GM19324 (cell line): ENCODE results near the gene SMIM35.
"Not testable (repeated sequence)": the region's sequence is repeated elsewhere in the genome, so short reads cannot be mapped to it uniquely, and the experiment has no call there.

ENCODE experiments used
- ATAC-seq: cut with Tn5 transposase; IDR thresholded peaks from one replicate; pipeline ENCODE4 v1.9.1; 2021; ENCODE audit warnings: mild to moderate bottlenecking, moderate library complexity; ENCODE audit not compliant: unreplicated experiment, low FRiP score

Gene SMIM35

DNA sequence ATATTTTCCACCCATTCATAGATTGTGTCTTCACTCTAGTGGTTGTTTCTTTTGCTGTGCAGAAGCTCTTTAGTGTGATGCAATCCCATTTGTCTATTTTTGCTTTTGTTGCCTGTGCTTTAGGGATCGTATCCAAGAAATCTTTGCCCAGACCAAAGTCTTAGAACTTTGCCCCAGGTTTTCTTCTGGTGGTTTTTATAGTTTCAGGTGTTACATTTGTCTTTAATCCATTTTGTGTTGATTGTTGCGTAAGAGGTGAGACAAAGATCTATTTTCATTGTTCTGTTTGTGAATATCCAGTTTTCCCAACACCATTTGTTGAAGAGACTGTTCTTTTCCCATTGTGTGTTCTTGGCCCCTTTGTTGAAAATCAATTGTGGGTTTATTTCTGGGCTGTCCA is 94.1 kb downstream of the SMIM35 start:
- no peak for ATAC-seq

DNA sequence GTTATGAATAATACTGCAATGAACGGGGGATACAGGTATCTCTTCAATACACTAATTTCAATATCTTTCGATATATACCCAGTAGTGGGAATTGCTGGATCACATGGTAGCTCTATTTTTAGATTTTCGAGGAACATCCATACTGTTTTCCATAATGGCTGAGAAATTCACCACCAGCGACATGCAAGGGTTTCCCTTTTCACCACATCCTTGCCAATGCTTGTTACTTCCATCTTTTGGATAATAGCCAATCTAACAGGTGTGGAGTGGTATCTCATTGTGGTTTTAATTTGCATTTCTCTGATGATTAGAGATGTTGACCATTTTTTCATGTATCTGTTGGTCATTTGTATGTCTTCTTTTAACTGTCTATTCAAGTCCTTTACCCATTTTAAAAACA is 94.6 kb downstream of the SMIM35 start:
- no peak for ATAC-seq

DNA sequence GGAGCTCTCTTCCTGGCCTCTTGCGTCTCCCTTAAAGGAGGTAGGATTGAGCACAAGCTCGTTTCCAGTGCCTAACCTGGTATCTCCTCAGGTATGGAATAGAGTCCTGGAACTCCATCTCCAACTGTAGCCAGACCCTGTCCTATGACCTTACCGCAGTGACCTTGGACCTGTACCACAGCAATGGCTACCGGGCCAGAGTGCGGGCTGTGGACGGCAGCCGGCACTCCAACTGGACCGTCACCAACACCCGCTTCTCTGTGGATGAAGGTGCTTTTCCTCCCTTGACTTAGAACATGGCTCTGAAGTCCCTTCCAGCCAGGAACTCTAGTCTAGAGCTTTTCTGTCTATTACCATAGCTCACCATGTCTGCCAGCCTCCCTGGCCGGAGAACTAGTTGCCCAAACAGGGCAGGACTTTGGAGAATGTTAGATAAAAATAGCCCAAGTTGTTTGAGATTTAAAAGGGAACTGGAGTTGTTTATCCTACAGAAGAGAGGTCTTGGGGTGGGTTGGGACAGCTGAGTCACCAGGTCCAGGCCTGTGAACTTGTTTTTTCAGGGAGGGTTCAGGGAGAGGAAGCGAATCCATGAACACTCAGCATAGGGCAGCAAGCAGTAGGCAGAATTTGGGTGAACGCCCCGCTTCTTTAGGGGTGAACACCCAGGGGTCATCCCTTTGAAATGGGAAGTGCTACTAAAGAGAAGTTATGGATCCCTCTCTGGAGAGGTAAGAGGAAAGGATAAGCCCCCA is 97.2 kb downstream of the SMIM35 start:
- ATAC-seq = no peak

DNA sequence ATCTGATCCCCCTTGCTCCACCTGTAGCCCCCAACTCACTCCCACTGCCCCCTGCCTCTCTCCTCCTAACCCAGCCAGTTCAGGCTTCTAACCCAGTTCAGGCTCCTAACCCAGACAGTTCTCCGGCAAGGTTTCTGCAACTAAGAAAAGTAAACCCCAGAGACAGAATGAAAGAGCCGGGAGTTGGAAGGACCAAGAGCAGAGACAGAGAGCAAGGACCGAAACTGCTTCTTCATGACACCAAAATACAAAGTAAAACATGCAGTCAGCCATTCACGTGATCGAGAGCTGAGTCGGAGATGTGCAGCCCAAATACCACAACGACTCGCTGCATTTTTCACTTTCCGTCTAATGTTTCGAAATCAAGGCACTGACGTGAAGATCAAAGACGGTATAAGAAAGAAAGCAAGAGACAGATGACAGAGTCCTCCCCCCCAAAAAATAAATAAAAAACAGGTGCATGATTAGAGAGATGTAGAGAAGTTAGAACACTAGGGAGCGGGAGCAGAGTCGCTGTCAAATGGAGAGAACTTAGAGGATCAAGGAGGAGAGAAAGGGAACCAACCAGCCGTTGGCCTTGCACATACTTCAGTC is 99.7 kb downstream of the SMIM35 start:
- peak; percentile 41 for ATAC-seq

DNA sequence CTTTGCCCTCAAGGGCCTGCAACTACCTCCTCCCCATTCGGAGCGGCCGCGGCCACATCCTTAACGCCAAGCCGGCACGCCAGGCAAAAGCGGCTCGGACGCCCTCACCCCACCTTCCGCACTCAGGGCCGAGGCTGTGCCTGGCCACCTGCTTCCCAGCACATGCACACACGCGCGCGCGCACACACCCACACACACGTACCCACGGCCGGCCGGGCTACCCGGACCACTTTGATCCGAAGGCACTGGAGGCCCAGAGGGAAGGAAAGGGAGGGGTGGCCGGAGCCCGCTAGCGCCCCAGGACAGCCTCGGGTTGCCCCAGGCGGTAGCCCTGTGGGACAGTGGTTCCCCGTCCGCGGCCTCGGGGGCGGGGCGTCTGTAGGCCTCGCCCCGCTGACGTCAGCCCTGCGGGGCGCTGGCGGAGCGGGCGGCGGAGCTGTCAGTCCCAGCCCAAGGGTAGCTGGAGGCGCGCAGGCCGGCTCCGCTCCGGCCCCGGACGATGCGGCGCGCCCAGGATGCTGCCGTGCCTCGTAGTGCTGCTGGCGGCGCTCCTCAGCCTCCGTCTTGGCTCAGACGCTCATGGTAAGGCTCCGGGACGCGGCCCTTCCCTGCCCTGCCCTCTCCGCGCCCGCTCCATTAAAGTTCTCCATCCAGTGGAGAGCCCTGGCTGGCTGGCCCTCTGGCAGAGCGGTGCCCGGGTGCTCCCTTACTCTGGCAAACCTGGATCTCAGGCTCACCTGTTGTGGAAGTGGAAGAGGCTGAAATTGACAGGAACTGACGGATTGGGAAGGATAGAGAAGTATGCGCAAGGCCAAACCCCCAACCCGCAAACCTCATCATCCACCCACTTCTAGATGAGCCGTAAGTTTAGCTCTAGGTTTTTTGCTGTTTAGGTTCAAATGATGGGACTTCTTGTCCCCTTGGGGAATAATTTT is 100.5 kb downstream of the SMIM35 start, which contains the start of gene IL10RA:
IL10RA (plus strand) TSS at position 442 of the 935 bp plus-strand sequence; CDS start at position 516, 74 bp downstream.
- peak; percentile 92 for ATAC-seq

DNA sequence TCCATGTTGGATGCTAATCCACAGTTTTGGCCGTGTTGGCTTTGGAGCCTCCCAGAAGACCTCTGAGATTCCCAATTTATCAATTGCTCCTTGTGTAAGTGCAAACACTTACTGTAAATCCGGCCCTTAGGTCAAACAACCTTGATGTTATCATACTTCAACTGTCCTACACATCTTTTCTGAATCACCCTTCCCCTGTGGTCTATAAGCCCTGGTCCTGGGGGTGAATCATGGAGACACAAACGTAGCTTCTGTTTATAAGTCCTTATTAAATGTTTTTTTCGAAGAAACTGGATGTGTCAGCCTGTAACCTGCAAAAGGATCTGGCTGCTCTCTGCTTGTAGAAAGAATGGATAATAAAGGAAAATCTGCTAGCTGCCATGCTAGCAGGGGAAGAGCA is 102.3 kb downstream of the SMIM35 start:
- ATAC-seq = no peak

DNA sequence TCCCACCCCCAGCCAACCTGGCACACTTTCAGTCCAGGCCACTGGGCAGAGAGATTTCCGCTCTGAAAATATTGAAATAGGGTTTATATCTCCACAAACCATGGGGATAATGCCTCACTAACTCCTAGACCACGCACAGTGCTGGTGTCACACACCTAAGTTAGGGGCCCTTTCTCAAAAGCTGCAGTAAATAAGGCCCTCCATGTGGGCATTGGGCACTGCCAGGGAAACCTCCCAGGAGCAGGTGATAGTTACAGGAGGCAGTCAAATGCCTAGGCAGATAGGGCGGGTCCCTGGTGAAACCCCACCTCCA is 103.6 kb downstream of the SMIM35 start:
- ATAC-seq = no peak

DNA sequence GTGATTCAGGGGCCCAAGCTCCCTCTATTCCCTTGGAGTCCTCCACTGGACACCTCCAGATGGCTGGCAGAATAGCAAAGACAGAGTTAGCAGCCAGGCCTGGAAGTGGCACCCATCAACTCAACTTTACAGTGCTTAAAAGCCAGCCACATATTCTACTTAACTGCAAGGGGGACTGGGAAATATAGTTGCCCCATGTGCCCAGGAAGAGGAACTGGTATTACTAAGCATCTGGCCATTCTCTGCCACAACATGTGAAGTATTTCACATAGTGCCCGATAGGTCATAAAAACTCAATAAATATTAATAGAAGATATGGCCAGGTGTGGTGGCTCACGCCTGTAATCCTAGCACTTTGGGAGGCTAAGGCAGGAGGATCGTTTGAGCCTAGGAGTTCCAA is 106.0 kb downstream of the SMIM35 start:
- ATAC-seq = no peak

DNA sequence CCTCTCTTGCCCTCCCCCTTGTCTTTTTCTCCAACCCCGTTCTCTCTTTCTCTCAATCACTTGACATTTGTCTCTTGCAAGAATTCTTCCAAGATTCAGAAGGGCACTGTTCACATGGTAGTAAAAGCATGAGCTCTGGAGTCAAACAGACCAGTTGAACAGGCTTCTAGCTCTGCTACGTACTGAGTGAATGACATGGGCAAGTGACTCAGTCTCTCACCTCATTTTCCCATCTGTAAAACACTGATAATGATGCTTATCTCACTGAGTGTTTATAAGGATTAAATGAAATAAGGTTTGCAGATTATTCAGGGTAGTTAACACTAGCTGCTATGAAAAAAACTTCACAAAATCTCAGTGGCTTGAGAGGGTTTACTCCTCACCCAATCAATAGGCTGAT is 106.5 kb downstream of the SMIM35 start:
- ATAC-seq = no peak

DNA sequence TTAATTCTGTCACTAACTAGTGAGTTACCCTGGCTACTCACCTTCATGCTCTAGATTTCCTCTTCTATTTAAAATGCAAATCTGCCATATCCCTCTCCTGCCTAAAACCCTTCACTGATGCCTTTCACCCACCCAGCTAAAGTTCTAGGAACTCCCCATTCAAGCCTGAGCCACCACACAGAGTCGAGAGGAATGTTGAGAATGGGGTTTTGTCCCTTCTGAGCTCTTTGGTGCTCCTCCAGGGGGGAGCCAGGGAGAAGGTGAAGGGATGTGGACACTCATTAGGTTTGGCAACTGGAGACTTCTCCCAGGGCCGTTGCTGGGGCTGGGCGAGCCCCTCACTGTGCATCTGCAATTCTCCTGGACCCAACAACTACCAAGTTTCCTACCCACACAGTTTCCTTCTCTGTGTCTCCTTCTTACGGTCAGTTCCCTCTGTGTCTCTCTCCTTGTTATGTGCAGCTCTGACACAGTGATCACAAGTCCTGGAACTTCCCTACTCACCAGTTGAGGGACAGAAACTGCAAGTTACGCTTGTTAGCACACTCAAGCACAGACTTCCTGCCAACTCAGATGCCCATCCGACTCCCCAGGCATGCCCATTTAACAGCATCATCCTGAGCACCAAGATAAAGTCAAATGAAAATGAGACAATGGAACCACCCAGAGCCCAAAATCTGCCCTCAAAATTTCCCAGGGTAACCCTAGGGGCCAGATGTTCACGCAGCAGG is 107.1 kb downstream of the SMIM35 start:
- no peak for ATAC-seq

DNA sequence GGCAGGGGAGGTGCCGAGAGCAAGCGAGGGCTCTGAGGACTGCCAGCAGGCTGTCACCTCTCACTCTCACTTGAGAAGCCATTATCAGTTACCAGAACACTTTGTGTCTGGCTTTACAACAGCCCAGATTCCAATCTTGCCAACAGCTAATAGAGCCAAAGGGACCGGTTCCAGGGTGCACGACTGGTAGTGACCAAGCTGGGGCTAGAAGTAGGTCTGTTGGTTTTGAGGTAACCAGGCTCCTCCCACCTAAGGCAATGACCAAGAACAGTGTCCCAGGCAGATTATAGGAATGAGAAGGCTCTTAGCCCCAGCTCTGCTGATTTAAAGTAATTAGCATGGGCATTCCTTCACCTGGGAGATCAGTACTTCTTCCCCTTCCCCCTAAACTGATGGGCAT is 107.8 kb downstream of the SMIM35 start:
- no peak for ATAC-seq

DNA sequence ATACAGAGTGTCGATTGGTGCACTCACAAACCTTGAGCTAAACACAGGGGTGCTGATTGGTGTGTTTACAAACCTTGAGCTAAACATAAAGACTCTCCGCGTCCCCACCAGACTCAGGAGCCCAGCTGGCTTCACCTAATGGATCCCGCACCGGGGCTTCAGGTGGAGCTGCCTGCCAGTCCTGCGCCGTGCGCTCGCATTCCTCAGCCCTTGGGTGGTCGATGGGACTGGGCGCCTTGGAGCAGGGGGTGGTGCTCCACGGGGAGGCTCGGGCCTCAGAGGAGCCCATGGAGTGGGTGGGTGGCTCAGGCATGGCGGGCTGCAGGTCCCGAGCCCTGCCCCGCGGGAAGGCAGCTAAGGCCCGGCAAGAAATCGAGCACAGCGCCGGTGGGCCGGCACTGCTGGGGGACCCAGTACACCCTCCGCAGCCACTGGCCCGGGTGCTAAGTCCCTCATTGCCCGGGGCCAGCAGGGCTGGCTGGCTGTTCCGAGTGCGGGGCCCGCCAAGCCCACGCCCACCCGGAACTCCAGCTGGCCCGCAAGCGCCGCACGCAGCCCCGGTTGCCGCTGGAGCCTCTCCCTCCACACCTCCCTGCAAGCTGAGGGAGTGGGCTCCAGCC is 108.4 kb downstream of the SMIM35 start:
- not testable (repeated sequence) for ATAC-seq

DNA sequence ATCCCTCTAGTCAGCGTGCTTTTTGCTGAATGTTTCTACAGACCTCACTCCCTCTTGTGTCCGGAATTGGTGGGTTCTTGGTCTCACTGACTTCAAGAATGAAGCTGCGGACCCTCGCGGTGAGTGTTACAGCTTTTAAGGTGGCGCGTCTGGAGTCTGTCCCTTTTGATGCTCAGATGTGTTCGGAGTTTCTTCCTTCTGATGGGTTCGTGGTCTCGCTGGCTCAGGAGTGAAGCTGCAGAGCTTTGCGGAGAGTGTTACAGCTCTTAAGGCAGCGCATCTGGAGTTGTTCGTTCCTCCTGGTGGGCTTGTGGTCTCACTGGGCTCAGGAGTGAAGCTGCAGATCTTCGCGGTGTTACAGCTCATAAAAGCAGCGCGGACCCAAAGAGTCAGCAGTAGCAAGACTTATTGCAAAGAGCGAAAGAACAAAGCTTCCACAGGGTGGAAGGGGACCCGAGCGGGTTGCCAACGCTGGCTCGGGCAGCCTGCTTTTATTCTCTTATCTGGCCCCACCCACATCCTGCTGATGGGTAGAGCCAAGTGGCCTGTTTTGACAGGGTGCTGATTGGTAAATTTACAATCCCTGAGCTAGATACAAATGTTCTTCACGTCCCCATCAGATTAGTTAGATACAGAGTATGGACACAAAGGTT is 109.0 kb downstream of the SMIM35 start:
- ATAC-seq = not testable (repeated sequence)

DNA sequence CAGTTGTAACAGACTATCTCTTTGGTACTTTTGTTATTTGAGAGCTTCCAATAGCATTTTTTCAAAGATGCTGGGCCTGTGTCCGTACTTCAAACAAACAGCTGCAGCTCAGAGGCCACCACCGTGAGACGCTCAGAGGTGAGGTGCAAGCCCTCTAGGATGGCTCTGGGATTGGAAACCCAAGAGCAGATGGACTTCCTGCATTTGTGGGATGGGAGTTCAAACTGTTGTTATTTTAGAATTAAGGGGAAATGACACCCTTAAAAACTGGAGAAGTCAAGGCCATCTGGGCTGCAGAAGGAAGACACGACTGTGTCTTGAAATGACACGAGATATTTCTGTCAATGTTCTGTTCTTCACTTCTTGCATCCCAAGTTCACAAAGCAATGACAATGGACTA is 109.7 kb downstream of the SMIM35 start:
- no peak for ATAC-seq

DNA sequence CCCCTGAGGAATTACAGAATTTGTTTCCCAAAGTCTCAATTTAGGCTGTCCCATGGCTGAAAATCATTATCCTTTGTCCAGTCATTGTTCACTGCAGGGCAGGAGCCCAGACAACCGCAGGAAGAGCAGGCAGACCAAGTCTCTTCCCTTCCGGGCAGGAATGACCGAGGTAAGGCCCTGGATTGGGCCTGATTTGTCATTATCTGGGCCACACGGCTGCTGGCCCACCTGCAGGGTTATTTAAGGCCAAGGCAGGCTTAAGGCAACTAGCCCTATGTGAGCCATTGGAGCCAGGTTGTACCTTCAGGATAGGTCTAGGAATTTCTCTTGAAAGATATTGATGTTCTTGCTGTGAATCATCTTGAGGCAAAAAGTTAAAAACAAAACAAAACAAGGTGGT is 110.3 kb downstream of the SMIM35 start:
- no peak for ATAC-seq

DNA sequence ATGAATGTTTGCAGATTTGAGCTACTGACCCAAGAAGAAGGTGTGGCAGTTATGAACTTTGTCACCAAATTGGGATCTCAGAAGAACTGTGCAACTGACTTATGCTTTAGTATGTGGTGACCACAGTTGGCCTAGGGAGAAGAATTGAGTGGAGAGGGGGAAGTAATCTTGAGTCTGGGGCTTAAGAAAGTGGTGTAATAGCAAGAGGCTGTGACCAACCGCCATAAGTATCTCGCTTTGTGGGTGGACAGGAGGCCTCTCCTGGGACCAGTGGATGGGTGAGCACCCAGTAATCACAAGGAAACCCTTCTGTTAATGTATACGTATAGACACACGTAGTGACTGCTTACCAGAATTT is 113.3 kb downstream of the SMIM35 start:
- no peak for ATAC-seq

DNA sequence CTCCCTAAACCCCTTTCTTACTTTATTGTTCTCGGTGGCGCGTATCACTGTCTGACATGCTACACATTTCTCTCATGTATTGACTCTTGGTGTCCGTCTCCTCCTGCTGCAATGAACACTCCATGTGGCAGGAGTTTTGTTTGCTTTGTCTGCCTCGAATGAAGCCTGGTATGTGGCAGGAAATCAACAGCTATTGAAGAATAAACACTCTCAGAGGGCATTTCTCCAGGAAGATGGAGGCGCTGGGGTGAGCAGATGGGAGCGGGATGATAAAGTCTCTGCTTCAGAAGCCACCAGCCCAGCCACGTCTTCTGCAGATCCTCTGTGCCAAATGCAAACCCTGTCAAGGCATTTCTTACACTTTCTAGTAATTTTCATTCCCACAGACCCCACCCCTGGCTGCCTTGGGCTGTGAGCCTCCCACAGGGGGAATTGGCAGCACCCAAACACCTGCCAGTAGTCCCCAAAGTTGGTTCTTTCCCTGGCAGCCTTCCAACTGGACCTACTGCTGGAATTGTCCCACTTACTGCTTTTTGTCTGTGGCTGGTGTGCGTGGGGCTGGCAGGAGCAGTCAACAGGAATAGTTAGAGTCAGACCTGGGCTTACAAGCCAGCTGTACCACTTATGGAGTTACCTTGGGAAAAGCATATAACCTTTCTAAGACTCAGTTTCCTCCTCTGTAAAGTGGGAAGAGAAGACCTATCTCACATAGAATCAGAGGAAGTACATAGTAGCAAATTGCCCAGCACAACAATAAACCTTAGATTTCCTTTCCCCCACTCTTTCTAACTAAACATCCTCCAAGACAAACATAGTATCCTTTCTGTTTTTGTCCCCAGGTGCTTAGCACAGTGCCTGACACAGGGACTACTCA is 113.9 kb downstream of the SMIM35 start:
- ATAC-seq = no peak

DNA sequence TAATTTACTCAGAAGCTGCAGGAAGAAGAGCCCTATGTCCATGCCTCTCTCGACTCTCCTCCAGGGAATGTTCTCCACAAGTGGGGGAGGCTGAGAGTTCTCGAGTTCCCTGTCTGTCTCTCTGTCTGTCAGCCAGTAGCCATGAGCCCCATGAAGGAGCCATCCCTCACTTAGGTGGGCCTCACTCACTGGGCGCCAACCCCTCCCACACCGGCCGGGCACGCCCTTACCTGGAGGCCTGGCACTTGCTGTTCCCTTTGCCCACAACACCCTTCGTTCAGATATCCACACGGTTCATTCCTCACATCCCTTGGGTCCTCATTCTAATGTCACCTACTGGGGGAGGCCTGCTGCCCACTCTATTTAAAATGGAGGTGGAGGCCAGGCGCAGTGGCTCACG is 114.7 kb downstream of the SMIM35 start:
- no peak for ATAC-seq
